Stomach (tissue), 9 donors: ENCODE data around the gene TENM3. TPM values are rescaled to one million over a fixed set of nuclear protein-coding genes. Genes with fewer than 3 reads are reported as not detected.

ENCODE experiments used
- DNase-seq, 2 donors: peaks; one replicate each; pipeline versions ENCODE4 v3.0.0 to v3.0.0-alpha.2; 2013 to 2019
- H3K27ac ChIP-seq, 5 donors: fragments of 200-600 bp in 4 of 5; sonication (generic) in 4 of 5; one replicate each; pipeline ENCODE4 v1.5.1; 2013 to 2019; ENCODE audit warnings: mild to moderate bottlenecking in 1 of 5, moderate library complexity in 1 of 5
- H3K27me3 ChIP-seq, 3 donors: fragments of 200-600 bp; sonication (generic); one replicate each; pipeline ENCODE4 v1.5.1; 2017 to 2019; ENCODE audit warnings: mixed run types in 1 of 3
- H3K36me3 ChIP-seq, 4 donors: fragments of 200-600 bp; sonication (generic); 1 replicate in 3 of 4; 2 replicates in 1 of 4; pipeline ENCODE4 v1.5.1; 2016 to 2019
- H3K4me1 ChIP-seq, 4 donors: fragments of 200-600 bp; sonication (generic); one replicate each; pipeline ENCODE4 v1.5.1; 2016 to 2019
- H3K4me3 ChIP-seq, 4 donors: fragments of 200-600 bp; sonication (generic) in 3 of 4; one replicate each; pipeline ENCODE4 v1.5.1; 2016 to 2019; ENCODE audit warnings: mild to moderate bottlenecking in 1 of 4
- H3K9me3 ChIP-seq, 4 donors: fragments of 200-600 bp; sonication (generic); one replicate each; pipeline ENCODE4 v1.5.1; 2016 to 2019
- CTCF ChIP-seq, 7 experiments: fragments of 450-650 bp in 4 of 7; fragments of 200-600 bp in 3 of 7; sonication (generic) in 3 of 7; IDR thresholded peaks; one replicate each; pipeline ENCODE4 v1.5.1; 2016 to 2019; ENCODE audit warnings: antibody characterized with exemption in 7 of 7, control low read depth in 2 of 7, mild to moderate bottlenecking in 1 of 7
- EP300 ChIP-seq: sonication (generic); formaldehyde crosslinking; IDR thresholded peaks from one replicate; pipeline ENCODE4 v1.6.1; 2017; ENCODE audit warnings: antibody characterized with exemption
- POLR2A ChIP-seq, 4 donors: fragments of 450-650 bp; IDR thresholded peaks; one replicate each; pipeline ENCODE4 v1.6.1; 2016; ENCODE audit warnings: antibody characterized with exemption in 4 of 4, control low read depth in 2 of 4, mild to moderate bottlenecking in 1 of 4, moderate library complexity in 1 of 4
- POLR2AphosphoS5 ChIP-seq, 3 donors: sonication (generic); formaldehyde crosslinking; IDR thresholded peaks; one replicate each; pipeline ENCODE4 v1.6.1; 2016; ENCODE audit warnings: antibody characterized with exemption in 3 of 3
- whole genome bisulfite sequencing, 5 donors: extraction: QIAGEN DNeasy Blood & Tissue Kit in 3 of 5; methylation state at CpG; one replicate each; pipeline versions ENCODE4 v1.1.5 to v1.1.7; 2013 to 2018; 5-methylcytosine and 5-hydroxymethylcytosine counted together
- intact Hi-C: fragments of 100-400 bp; cut with DNase I; formaldehyde crosslinking; loops from one replicate; pipeline ENCODE4 v1.15.1; 2023; ENCODE audit warnings: low total_unique reads
- polyA plus RNA-seq, 3 donors: library from polyadenylated mRNA; stranded (reverse); fragments of 200-250 nt; gene quantifications; one replicate each; pipeline ENCODE4 v1.2.3, GENCODE V29; 2013
- total RNA-seq, 5 donors: library from RNA; depleted of rRNA; stranded (reverse); fragments of >200 nt; gene quantifications; one replicate each; pipeline versions ENCODE4 v1.1.0 to v1.2.3, GENCODE V29; 2014 to 2016
- donor health status: healthy with polysubstance abuse.
- donor health status: Bipolar disorder and iron deficiency.
- donor health status: healthy.

TENM3 gene
- total and polyA plus RNA-seq, 8 donors = under 0.01 to 8.3 (median 0.44) TPM

- H3K9me3 ChIP-seq = no peaks in the 10 kb centered on the region
- TF ChIP-seq EP300 (no peak), POLR2AphosphoS5 (IDR thresholded peaks at IDR 0.05) (no peak), POLR2A (IDR thresholded peaks at IDR 0.05) (no peak), CTCF (IDR thresholded peaks at IDR 0.05) (no peak)
- H3K27ac ChIP-seq = no peak overlapping the region
- H3K4me3 ChIP-seq = no peak overlapping the region
- no peaks in the 10 kb centered on the region for H3K4me1 ChIP-seq
- DNase-seq = no peak
- peaks cover 0 to 5% (median 0%) of the 10 kb centered on the region in 3 donors for H3K27me3 ChIP-seq
- WGBS, 5 donors = 32 to 55% (median 48%) methylated on average over 1 of the region's 1 CpG
- H3K36me3 ChIP-seq = no peaks in the 10 kb centered on the region
- intact Hi-C loops = no loop called here
Measured at GRCh38 chr4:182426901-182427300, 183.7 kb downstream of the TENM3 start.

GRCh38 chr4:182427554-182427953 is 184.4 kb downstream of the TENM3 start:
- Histone ChIP-seq H3K27ac (no peak overlapping the region), H3K36me3 (no peaks in the 10 kb centered on the region), H3K4me3 (no peak overlapping the region), H3K4me1 (no peaks in the 10 kb centered on the region), H3K9me3 (no peaks in the 10 kb centered on the region), H3K27me3 (peaks cover 0 to 5% (median 0%) of the 10 kb centered on the region in 3 donors)
- TF ChIP-seq CTCF (IDR thresholded peaks at IDR 0.05) (no peak), EP300 (no peak), POLR2A (IDR thresholded peaks at IDR 0.05) (no peak), POLR2AphosphoS5 (IDR thresholded peaks at IDR 0.05) (no peak)
- DNase-seq = peak in 1 of 2 donors; percentile 79
- 81 to 86% (median 82%) methylated on average over 2 of the region's 2 CpGs for WGBS, 5 donors
- intact Hi-C loops = no loop called here

GRCh38 chr4:182429896-182430295 is 186.7 kb downstream of the TENM3 start:
- intact Hi-C loops = no loop called here
- no peak for DNase-seq
- Histone ChIP-seq H3K4me3 (no peak overlapping the region), H3K9me3 (no peaks in the 10 kb centered on the region), H3K4me1 (no peaks in the 10 kb centered on the region), H3K27me3 (peaks cover 0 to 5% (median 0%) of the 10 kb centered on the region in 3 donors), H3K27ac (no peak overlapping the region), H3K36me3 (no peaks in the 10 kb centered on the region)
- TF ChIP-seq POLR2AphosphoS5 (IDR thresholded peaks at IDR 0.05) (no peak), CTCF (IDR thresholded peaks at IDR 0.05) (no peak), EP300 (no peak), POLR2A (IDR thresholded peaks at IDR 0.05) (no peak)
- 75 to 88% (median 78%) methylated on average over 8 of the region's 8 CpGs for WGBS, 5 donors

- Histone ChIP-seq H3K9me3 (no peaks in the 10 kb centered on the region), H3K27ac (no peak overlapping the region), H3K36me3 (no peaks in the 10 kb centered on the region), H3K4me1 (no peaks in the 10 kb centered on the region), H3K4me3 (no peak overlapping the region), H3K27me3 (peaks cover 0 to 5% (median 0%) of the 10 kb centered on the region in 3 donors)
- WGBS, 5 donors = 79 to 93% (median 89%) methylated on average over 1 of the region's 1 CpG
- no peak for DNase-seq
- no peak for TF ChIP-seq CTCF (IDR thresholded peaks at IDR 0.05)
- intact Hi-C loops = no loop called here
Measured at GRCh38 chr4:182432819-182433218, 189.6 kb downstream of the TENM3 start.
